ENCODE data around the gene CNOT3. TPM values are rescaled to one million over a fixed set of nuclear protein-coding genes. Genes with fewer than 3 reads are reported as not detected.

CNOT3 gene
- polyA plus RNA-seq, 4 donors, result 24.4 to 37.4 (median 28.5) TPM

GRCh38 chr19:54128441-54128725, 9.2 kb upstream of the CNOT3 start:
- Histone ChIP-seq H3K27ac (ENCODE audit: low read depth in 1 of 3, low read length in 2 of 3) (no peak overlapping the region), H3K27me3 (ENCODE audit: control insufficient read depth in 3 of 3, insufficient read depth in 3 of 3, low read length in 3 of 3) (no peaks in the 10 kb centered on the region), H3K36me3 (ENCODE audit: control insufficient read depth in 3 of 3, insufficient read depth in 2 of 3, low read depth in 1 of 3, low read length in 3 of 3) (peaks cover 25 to 85% (median 27%) of the 10 kb centered on the region in 3 donors), H3K4me3 (ENCODE audit: low read depth in 1 of 3, low read length in 3 of 3) (no peak overlapping the region), H3K4me1 (ENCODE audit: control insufficient read depth in 3 of 3, insufficient read depth in 2 of 3, low read depth in 1 of 3, low read length in 2 of 3) (no peaks in the 10 kb centered on the region), H3K9me3 (ENCODE audit: control insufficient read depth in 2 of 2, insufficient read depth in 1 of 2, low read depth in 1 of 2, low read length in 1 of 2) (no peaks in the 10 kb centered on the region)
- WGBS, 3 donors, result 90 to 96% (median 94%) methylated on average over 18 to 20 of the region's 20 CpGs
- FAIRE-seq (no peak), DNase-seq (no peak)

- Histone ChIP-seq H3K9me3 (ENCODE audit: control insufficient read depth in 2 of 2, insufficient read depth in 1 of 2, low read depth in 1 of 2, low read length in 1 of 2) (no peaks in the 10 kb centered on the region), H3K4me1 (ENCODE audit: control insufficient read depth in 3 of 3, insufficient read depth in 2 of 3, low read depth in 1 of 3, low read length in 2 of 3) (no peaks in the 10 kb centered on the region), H3K27me3 (ENCODE audit: control insufficient read depth in 3 of 3, insufficient read depth in 3 of 3, low read length in 3 of 3) (no peaks in the 10 kb centered on the region), H3K36me3 (ENCODE audit: control insufficient read depth in 3 of 3, insufficient read depth in 2 of 3, low read depth in 1 of 3, low read length in 3 of 3) (peaks cover 21 to 81% (median 23%) of the 10 kb centered on the region in 3 donors), H3K4me3 (ENCODE audit: low read depth in 1 of 3, low read length in 3 of 3) (no peak overlapping the region), H3K27ac (ENCODE audit: low read depth in 1 of 3, low read length in 2 of 3) (no peak overlapping the region)
- FAIRE-seq (no peak), DNase-seq (no peak)
- WGBS, 3 donors, result 95 to 97% (median 96%) methylated on average over 39 to 41 of the region's 41 CpGs
Observed at GRCh38 chr19:54128796-54129616, 8.6 kb upstream of the CNOT3 start.

- FAIRE-seq, result no peak
- Histone ChIP-seq H3K9me3 (ENCODE audit: control insufficient read depth in 2 of 2, insufficient read depth in 1 of 2, low read depth in 1 of 2, low read length in 1 of 2) (no peaks in the 10 kb centered on the region), H3K4me1 (ENCODE audit: control insufficient read depth in 3 of 3, insufficient read depth in 2 of 3, low read depth in 1 of 3, low read length in 2 of 3) (no peaks in the 10 kb centered on the region), H3K4me3 (ENCODE audit: low read depth in 1 of 3, low read length in 3 of 3) (no peak overlapping the region), H3K27me3 (ENCODE audit: control insufficient read depth in 3 of 3, insufficient read depth in 3 of 3, low read length in 3 of 3) (no peaks in the 10 kb centered on the region), H3K27ac (ENCODE audit: low read depth in 1 of 3, low read length in 2 of 3) (no peak overlapping the region), H3K36me3 (ENCODE audit: control insufficient read depth in 3 of 3, insufficient read depth in 2 of 3, low read depth in 1 of 3, low read length in 3 of 3) (peaks cover 20 to 75% (median 23%) of the 10 kb centered on the region in 3 donors)
- WGBS, 3 donors, result 97 to 98% (median 97%) methylated on average over 20 of the region's 20 CpGs
- DNase-seq, result no peak
Observed at GRCh38 chr19:54129617-54129996, 8.0 kb upstream of the CNOT3 start.

GRCh38 chr19:54133312-54133956, 4.1 kb upstream of the CNOT3 start:
- Histone ChIP-seq H3K9me3 (ENCODE audit: control insufficient read depth in 2 of 2, insufficient read depth in 1 of 2, low read depth in 1 of 2, low read length in 1 of 2) (no peaks in the 10 kb centered on the region), H3K4me1 (ENCODE audit: control insufficient read depth in 3 of 3, insufficient read depth in 2 of 3, low read depth in 1 of 3, low read length in 2 of 3) (peaks cover 0 to under 1% (median 0%) of the 10 kb centered on the region in 3 donors), H3K36me3 (ENCODE audit: control insufficient read depth in 3 of 3, insufficient read depth in 2 of 3, low read depth in 1 of 3, low read length in 3 of 3) (peaks cover 4 to 39% (median 8%) of the 10 kb centered on the region in 3 donors), H3K27ac (ENCODE audit: low read depth in 1 of 3, low read length in 2 of 3) (no peak overlapping the region), H3K4me3 (ENCODE audit: low read depth in 1 of 3, low read length in 3 of 3) (no peak overlapping the region), H3K27me3 (ENCODE audit: control insufficient read depth in 3 of 3, insufficient read depth in 3 of 3, low read length in 3 of 3) (no peaks in the 10 kb centered on the region)
- DNase-seq, result no peak
- 78 to 82% (median 80%) methylated on average over 10 of the region's 10 CpGs for WGBS, 3 donors
- no peak for FAIRE-seq

- DNase-seq, result no peak
- Histone ChIP-seq H3K4me1 (ENCODE audit: control insufficient read depth in 3 of 3, insufficient read depth in 2 of 3, low read depth in 1 of 3, low read length in 2 of 3) (peaks cover 0 to 7% (median 4%) of the 10 kb centered on the region in 3 donors), H3K9me3 (ENCODE audit: control insufficient read depth in 2 of 2, insufficient read depth in 1 of 2, low read depth in 1 of 2, low read length in 1 of 2) (no peaks in the 10 kb centered on the region), H3K27ac (ENCODE audit: low read depth in 1 of 3, low read length in 2 of 3) (no peak overlapping the region), H3K4me3 (ENCODE audit: low read depth in 1 of 3, low read length in 3 of 3) (no peak overlapping the region), H3K36me3 (ENCODE audit: control insufficient read depth in 3 of 3, insufficient read depth in 2 of 3, low read depth in 1 of 3, low read length in 3 of 3) (peaks cover 0 to 37% (median 4%) of the 10 kb centered on the region in 3 donors), H3K27me3 (ENCODE audit: control insufficient read depth in 3 of 3, insufficient read depth in 3 of 3, low read length in 3 of 3) (no peaks in the 10 kb centered on the region)
- no peak for FAIRE-seq
- 59 to 75% (median 60%) methylated on average over 2 of the region's 2 CpGs for WGBS, 3 donors
Observed at GRCh38 chr19:54133957-54134590, 3.5 kb upstream of the CNOT3 start.

GRCh38 chr19:54136086-54136863, 1.3 kb upstream of the CNOT3 start:
- peak overlapping the region; percentile 5 to 55 (median 16) for H3K27ac ChIP-seq (ENCODE audit: low read depth in 1 of 3, low read length in 2 of 3)
- 2 to 4% (median 3%) methylated on average over 30 of the region's 30 CpGs for WGBS, 3 donors
- H3K9me3 ChIP-seq (ENCODE audit: control insufficient read depth in 2 of 2, insufficient read depth in 1 of 2, low read depth in 1 of 2, low read length in 1 of 2), result no peaks in the 10 kb centered on the region
- H3K4me3 ChIP-seq (ENCODE audit: low read depth in 1 of 3, low read length in 3 of 3), result peak overlapping the region in 2 of 3 donors; percentile 46
- peaks cover 0 to 42% (median 0%) of the 10 kb centered on the region in 3 donors for H3K36me3 ChIP-seq (ENCODE audit: control insufficient read depth in 3 of 3, insufficient read depth in 2 of 3, low read depth in 1 of 3, low read length in 3 of 3)
- FAIRE-seq, result no peak
- peak; percentile 19 to 25 for DNase-seq
- H3K4me1 ChIP-seq (ENCODE audit: control insufficient read depth in 3 of 3, insufficient read depth in 2 of 3, low read depth in 1 of 3, low read length in 2 of 3), result peaks cover 0 to 19% (median 6%) of the 10 kb centered on the region in 3 donors
- no peaks in the 10 kb centered on the region for H3K27me3 ChIP-seq (ENCODE audit: control insufficient read depth in 3 of 3, insufficient read depth in 3 of 3, low read length in 3 of 3)

GRCh38 chr19:54136864-54137698, 481 bp upstream of the CNOT3 start:
- WGBS, 3 donors, result 0 to 1% (median 0%) methylated on average over 45 to 46 of the region's 46 CpGs
- H3K4me1 ChIP-seq (ENCODE audit: control insufficient read depth in 3 of 3, insufficient read depth in 2 of 3, low read depth in 1 of 3, low read length in 2 of 3), result peaks cover 0 to 25% (median 6%) of the 10 kb centered on the region in 3 donors
- no peaks in the 10 kb centered on the region for H3K9me3 ChIP-seq (ENCODE audit: control insufficient read depth in 2 of 2, insufficient read depth in 1 of 2, low read depth in 1 of 2, low read length in 1 of 2)
- H3K27ac ChIP-seq (ENCODE audit: low read depth in 1 of 3, low read length in 2 of 3), result peak overlapping the region; percentile 5 to 55 (median 16)
- peak; percentile 98 for FAIRE-seq
- peak overlapping the region in 2 of 3 donors; percentile 83 to 100 for H3K4me3 ChIP-seq (ENCODE audit: low read depth in 1 of 3, low read length in 3 of 3)
- peak; percentile 100 for DNase-seq
- no peaks in the 10 kb centered on the region for H3K27me3 ChIP-seq (ENCODE audit: control insufficient read depth in 3 of 3, insufficient read depth in 3 of 3, low read length in 3 of 3)
- peaks cover 0 to 39% (median 0%) of the 10 kb centered on the region in 3 donors for H3K36me3 ChIP-seq (ENCODE audit: control insufficient read depth in 3 of 3, insufficient read depth in 2 of 3, low read depth in 1 of 3, low read length in 3 of 3)

Data from small intestine (tissue), 7 donors.